HG03103 (cell line): ENCODE results near the gene PRKCZ.

Source experiments
- ATAC-seq: cut with Tn5 transposase; IDR thresholded peaks from one replicate; pipeline ENCODE4 v1.9.1; 2021; ENCODE audit warnings: low read depth; ENCODE audit not compliant: unreplicated experiment

PRKCZ gene

GRCh38 chr1:2024451-2024850 lies 25.8 kb upstream of the PRKCZ start:
- ATAC-seq, result no peak

GRCh38 chr1:2024887-2025286 lies 25.3 kb upstream of the PRKCZ start:
- ATAC-seq, result no peak

- ATAC-seq, result no peak
Observed at GRCh38 chr1:2025491-2025981, 24.7 kb upstream of the PRKCZ start.

- no peak for ATAC-seq
Observed at GRCh38 chr1:2027961-2028583, 22.1 kb upstream of the PRKCZ start.

GRCh38 chr1:2028870-2029560 lies 21.2 kb upstream of the PRKCZ start:
- ATAC-seq, result no peak

DNA sequence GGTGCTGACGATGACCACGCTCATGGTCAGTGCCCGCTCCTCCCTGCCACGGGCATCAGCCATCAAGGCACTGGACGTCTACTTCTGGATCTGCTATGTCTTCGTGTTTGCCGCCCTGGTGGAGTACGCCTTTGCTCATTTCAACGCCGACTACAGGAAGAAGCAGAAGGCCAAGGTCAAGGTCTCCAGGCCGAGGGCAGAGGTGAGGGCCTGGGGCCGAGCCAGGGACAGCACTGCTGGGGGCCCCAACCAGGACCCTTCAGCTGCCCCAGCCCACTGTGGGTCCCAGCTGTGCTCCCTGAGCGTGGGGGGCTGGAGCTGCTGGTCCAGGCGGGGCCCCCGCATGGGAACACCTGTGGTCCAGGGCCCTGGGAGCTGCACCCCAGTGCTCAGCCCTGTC lies 20.6 kb upstream of the PRKCZ start:
- no peak for ATAC-seq

DNA sequence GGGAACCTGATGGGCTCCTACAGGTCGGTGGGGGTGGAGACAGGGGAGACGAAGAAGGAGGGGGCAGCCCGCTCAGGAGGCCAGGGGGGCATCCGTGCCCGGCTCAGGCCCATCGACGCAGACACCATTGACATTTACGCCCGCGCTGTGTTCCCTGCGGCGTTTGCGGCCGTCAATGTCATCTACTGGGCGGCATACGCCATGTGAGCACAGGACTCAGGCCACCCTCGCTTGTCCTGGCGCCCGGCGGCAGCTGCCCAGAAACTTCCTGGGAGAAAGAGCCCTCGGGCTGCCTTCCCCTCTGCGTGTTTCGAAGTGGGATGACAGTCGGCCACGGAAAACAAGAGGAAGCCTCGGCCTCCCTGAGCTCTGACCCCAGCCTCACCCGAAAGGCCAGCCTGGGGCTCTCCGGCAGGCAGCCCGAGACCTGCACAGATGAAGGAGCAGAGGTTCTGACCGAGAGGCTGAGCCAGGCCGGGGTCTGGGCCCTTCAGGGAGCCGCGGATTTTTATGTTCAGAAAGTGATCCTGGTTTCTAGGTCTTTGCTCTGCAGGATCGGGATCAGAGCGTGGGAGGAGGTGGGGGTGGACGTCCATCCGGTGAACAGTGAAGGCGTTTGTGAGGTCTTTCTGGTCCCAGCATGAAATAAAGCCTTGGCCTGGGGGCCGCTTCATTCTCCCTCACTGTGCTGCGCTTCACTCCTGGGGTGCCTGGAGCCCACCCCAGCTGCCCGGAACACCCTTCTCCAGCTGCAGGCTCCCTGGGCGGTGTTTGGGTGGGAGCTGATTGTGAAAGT lies 19.9 kb upstream of the PRKCZ start:
- no peak for ATAC-seq

- no peak for ATAC-seq
Observed at GRCh38 chr1:2031546-2032540, 18.4 kb upstream of the PRKCZ start.

DNA sequence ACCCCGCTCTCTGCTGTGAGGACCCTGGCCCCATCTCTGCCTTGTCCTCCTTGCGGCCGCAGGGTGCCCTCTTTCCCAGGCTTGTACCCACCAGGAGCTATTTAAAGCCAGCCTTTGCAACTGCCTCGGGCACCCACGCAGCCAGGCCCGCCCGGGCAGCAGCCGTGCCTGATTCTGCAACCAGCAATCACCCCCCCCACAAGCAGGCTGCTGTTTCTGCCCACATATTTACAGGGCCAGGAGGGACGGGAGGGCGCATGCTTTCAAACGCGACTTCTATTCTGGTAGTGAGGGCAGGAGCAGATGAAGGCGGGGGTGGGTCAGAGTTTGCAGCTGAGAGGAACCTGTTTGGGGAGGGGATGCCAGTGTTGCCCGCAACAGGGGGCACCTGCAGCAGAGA lies 17.5 kb upstream of the PRKCZ start:
- no peak for ATAC-seq

GRCh38 chr1:2033165-2033564 lies 17.0 kb upstream of the PRKCZ start:
- no peak for ATAC-seq

GRCh38 chr1:2036287-2036686 lies 13.9 kb upstream of the PRKCZ start:
- ATAC-seq, result no peak

GRCh38 chr1:2037314-2037979 lies 12.8 kb upstream of the PRKCZ start:
- ATAC-seq, result no peak

GRCh38 chr1:2038229-2038628 lies 12.0 kb upstream of the PRKCZ start:
- no peak for ATAC-seq

GRCh38 chr1:2039251-2039650 lies 11.0 kb upstream of the PRKCZ start:
- no peak for ATAC-seq

- no peak for ATAC-seq
Observed at GRCh38 chr1:2041305-2041704, 8.9 kb upstream of the PRKCZ start.

DNA sequence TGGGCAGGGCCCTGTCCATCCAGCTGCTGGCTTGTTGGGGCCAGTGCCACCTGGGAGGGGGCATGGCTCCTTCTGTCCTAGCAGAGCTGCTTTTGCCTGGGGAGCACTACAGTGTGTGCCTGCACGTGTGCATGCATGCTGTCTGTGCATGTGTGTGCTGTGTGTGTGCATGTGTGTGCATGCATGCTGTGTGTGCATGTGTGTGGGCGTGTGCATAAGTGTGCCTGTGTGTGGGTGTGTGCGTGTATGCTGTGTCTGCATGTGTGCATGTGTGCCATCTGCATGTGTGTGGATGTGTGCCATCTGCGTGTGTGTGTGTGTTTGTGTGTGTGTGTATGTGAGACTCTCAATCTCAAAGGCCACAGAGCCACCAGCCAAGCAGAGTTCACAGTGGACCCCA lies 8.3 kb upstream of the PRKCZ start:
- no peak for ATAC-seq

DNA sequence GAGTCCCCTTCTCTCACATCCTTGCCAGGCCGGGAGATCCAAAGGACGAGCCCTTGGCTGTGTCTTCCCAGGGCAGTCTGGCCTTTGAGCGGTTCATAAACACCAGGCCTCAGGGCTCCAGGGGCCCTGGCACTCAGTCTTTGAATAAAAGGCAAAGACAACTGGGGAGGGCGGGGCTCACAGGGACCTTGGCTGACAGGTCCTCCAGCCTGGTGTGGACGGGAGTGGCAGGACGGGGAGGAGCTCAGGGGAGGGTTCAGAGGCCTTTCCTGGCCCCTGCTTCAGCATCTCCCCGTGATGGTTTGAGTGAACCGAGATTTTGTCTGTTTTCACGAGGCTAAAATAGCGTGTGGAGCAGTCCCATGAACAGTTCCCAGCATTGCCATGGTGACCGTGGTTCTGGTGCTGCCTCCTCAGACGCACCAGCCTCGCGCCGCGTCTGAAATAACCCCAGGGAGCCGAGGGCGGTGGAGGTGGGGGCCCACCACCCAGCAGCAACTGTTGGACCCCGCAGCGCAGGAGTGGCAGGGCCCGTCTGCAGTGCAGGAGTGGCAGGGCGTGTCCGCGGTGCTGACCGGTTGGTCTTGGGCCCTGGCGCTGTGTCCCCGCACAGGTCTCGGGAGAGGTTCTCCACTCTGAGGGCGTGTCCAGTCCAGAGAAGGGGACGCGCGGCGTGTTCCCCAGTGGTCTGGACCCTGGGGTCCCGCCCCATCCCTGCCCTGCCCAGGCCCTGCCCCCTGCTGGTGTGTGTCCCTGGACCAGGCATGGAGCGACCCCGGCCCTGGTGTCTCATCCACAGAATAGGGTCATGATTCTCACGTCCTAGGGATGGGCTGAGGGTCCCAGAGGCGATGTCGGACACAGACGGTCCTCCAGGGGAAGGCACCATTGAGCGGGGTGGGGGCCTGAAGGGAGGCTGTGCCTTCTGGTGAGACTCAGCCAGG lies 7.1 kb upstream of the PRKCZ start:
- ATAC-seq, result no peak

- no peak for ATAC-seq
Observed at GRCh38 chr1:2043886-2044285, 6.3 kb upstream of the PRKCZ start.
